ENCODE data around the gene DOCK4. TPM values are rescaled to one million over a fixed set of nuclear protein-coding genes. Genes with fewer than 3 reads are reported as not detected.

Gene DOCK4
- polyA plus RNA-seq, 1 donor (not counting 4 experiments of a cell fraction or from before 2014, with no cell fraction given), result 13.9 TPM

GRCh38 chr7:111844904-111845671 is 361.1 kb downstream of the DOCK4 start:
- H3K9ac ChIP-seq (ENCODE audit: control insufficient read depth, extremely low read depth, insufficient read depth, low read length), result no peak overlapping the region
- no peaks in the 10 kb centered on the region for H3K4me1 ChIP-seq (ENCODE audit: control insufficient read depth, extremely low read depth, insufficient read depth, low read length)
- H3K27me3 ChIP-seq (ENCODE audit: control insufficient read depth, extremely low read depth, insufficient read depth, low read length), result no peaks in the 10 kb centered on the region
- peaks cover 3 to 11% of the 10 kb centered on the region in 2 experiments for H3K36me3 ChIP-seq (ENCODE audit: control insufficient read depth in 2 of 2, extremely low read depth in 1 of 2, insufficient read depth in 2 of 2, low read length in 2 of 2)
- DNase-seq (ENCODE audit: low read depth, low spot score) (no peak), FAIRE-seq (no peak)
- dilution Hi-C loops (cut with MboI; ENCODE audit: extremely low pct_ligation_motif_present, low sequenced_read_pairs), result no loop called here
- H3K4me3 ChIP-seq (ENCODE audit: control insufficient read depth in 2 of 3, extremely low read depth in 1 of 3, insufficient read depth in 2 of 3, low read depth in 1 of 3, low read length in 3 of 3), result no peak overlapping the region
- H3K79me2 ChIP-seq (ENCODE audit: control insufficient read depth, insufficient read depth, low read length), result no peaks in the 10 kb centered on the region
- no peaks in the 10 kb centered on the region for H3K9me1 ChIP-seq (ENCODE audit: control insufficient read depth, extremely low read depth, insufficient read depth, low read length)
- no peak overlapping the region for H3K4me2 ChIP-seq (ENCODE audit: control insufficient read depth, extremely low read depth, insufficient read depth, low read depth, low read length)
- H2AFZ ChIP-seq (ENCODE audit: control insufficient read depth, low read length), result no peak overlapping the region
- no peak for TF ChIP-seq CTCF (optimal IDR thresholded peaks at IDR 0.05 in 1 of 3, IDR thresholded peaks at IDR 0.05 in 1 of 3, conservative IDR thresholded peaks at IDR 0.05 in 1 of 3; ENCODE audit: extremely low read depth in 1 of 3, insufficient read depth in 2 of 3, low read length in 3 of 3)
- H4K20me1 ChIP-seq (ENCODE audit: control insufficient read depth, extremely low read depth, insufficient read depth, low read length), result no peaks in the 10 kb centered on the region
- H3K27ac ChIP-seq (ENCODE audit: control insufficient read depth, insufficient read depth, low read length), result no peak overlapping the region
- H3K9me3 ChIP-seq (ENCODE audit: control insufficient read depth, low read depth, low read length), result no peaks in the 10 kb centered on the region

GRCh38 chr7:111842491-111842890 is 363.7 kb downstream of the DOCK4 start:
- Histone ChIP-seq H3K9me1 (ENCODE audit: control insufficient read depth, extremely low read depth, insufficient read depth, low read length) (no peaks in the 10 kb centered on the region), H3K4me2 (ENCODE audit: control insufficient read depth, extremely low read depth, insufficient read depth, low read depth, low read length) (no peak overlapping the region), H3K9me3 (ENCODE audit: control insufficient read depth, low read depth, low read length) (no peaks in the 10 kb centered on the region), H2AFZ (ENCODE audit: control insufficient read depth, low read length) (no peak overlapping the region), H3K27me3 (ENCODE audit: control insufficient read depth, extremely low read depth, insufficient read depth, low read length) (no peaks in the 10 kb centered on the region), H3K9ac (ENCODE audit: control insufficient read depth, extremely low read depth, insufficient read depth, low read length) (no peak overlapping the region), H3K27ac (ENCODE audit: control insufficient read depth, insufficient read depth, low read length) (no peak overlapping the region), H3K4me3 (ENCODE audit: control insufficient read depth in 2 of 3, extremely low read depth in 1 of 3, insufficient read depth in 2 of 3, low read depth in 1 of 3, low read length in 3 of 3) (no peak overlapping the region), H4K20me1 (ENCODE audit: control insufficient read depth, extremely low read depth, insufficient read depth, low read length) (no peaks in the 10 kb centered on the region), H3K4me1 (ENCODE audit: control insufficient read depth, extremely low read depth, insufficient read depth, low read length) (no peaks in the 10 kb centered on the region), H3K79me2 (ENCODE audit: control insufficient read depth, insufficient read depth, low read length) (no peaks in the 10 kb centered on the region), H3K36me3 (ENCODE audit: control insufficient read depth in 2 of 2, extremely low read depth in 1 of 2, insufficient read depth in 2 of 2, low read length in 2 of 2) (peaks cover 2 to 5% of the 10 kb centered on the region in 2 experiments)
- DNase-seq (ENCODE audit: low read depth, low spot score) (no peak), FAIRE-seq (no peak)
- TF ChIP-seq CTCF (optimal IDR thresholded peaks at IDR 0.05 in 1 of 3, IDR thresholded peaks at IDR 0.05 in 1 of 3, conservative IDR thresholded peaks at IDR 0.05 in 1 of 3; ENCODE audit: extremely low read depth in 1 of 3, insufficient read depth in 2 of 3, low read length in 3 of 3), result no peak
- no peak for TF ChIP-seq EZH2 (IDR thresholded peaks at IDR 0.05; ENCODE audit: low read length)
- dilution Hi-C loops (cut with MboI; ENCODE audit: extremely low pct_ligation_motif_present, low sequenced_read_pairs), result no loop called here
